ENCODE data around the gene KRTAP12-1.
"Not testable (repeated sequence)": the region's sequence is repeated elsewhere in the genome, so short reads cannot be mapped to it uniquely, and the experiment has no call there.

KRTAP12-1 gene

DNA sequence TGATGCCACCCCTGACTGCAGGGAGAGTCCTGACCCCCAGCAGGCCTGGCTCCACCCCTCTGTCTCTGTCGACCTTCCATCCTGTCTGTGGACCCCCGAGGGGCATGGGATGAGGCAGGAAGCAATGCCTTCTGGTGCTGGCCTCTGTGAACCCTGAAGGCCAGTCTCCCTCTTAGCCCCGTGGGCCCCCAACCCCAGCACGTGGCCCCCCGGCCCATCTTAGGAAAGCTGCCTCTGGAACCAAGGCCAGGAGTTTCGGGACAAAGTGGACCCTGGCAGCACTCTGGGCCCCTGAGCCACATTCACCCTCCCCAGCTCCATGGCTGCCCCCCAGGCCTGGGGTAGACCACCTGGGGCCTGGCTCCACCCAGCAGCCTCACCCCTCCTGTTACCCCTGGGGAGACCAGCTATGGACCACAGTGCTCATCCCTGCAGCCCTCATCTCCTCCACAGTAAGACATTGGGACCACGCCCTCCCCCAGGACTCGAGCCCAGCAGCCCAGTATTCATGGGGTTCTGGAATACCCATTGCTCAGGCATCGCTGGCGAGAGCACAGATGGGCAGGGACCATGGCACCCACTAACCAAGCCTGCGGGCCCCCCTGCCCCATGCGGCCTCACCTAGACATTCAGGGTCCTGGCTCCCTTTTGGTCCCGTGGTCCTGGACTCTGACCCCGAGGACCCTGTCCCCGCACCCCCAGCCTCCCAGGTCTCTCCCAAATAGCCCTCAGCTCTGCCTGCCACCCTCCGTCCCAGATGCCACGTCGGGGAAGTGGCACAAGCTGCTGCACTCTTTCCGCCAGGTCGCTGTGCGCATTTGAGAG, 43.2 kb downstream of the KRTAP12-1 start:
- not testable (repeated sequence) for DNase-seq

GRCh38 chr21:44637851-44638348, 44.1 kb downstream of the KRTAP12-1 start:
- DNase-seq = not testable (repeated sequence)

DNA sequence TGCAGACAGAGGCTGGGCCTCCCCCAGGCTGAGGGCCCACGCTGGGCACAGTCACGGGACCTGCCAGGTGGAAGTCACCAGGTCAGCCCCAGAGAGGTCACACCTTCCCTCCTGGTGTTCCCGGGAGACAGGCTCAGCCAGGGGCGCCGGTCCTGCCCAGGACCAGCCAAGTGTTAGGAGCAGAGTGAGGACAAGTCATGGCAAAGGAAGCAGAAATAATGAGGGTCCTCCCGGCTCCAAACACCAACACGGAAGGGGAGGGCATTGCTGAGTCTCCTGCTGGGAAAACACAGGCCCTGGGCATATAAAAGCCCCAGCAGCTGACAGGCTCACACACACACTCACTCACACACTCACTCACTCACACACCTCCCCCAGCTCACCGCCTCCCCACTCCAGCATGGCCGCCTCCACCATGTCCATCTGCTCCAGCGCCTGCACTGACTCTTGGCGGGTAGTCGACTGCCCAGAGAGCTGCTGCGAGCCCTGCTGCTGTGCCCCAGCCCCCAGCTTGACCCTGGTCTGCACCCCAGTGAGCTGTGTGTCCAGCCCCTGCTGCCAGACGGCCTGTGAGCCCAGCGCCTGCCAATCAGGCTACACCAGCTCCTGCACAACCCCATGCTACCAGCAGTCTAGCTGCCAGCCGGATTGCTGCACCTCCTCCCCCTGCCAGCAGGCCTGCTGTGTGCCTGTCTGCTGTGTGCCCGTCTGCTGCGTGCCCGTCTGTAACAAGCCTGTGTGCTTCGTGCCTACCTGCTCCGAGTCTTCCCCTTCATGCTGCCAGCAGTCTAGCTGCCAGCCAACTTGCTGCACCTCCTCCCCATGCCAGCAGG, 44.7 kb downstream of the KRTAP12-1 start, which contains the start of gene KRTAP10-10:
Gene KRTAP10-10, plus strand, starts transcription at position 339 of the 833 bp plus-strand sequence. Its CDS starts 62 bp downstream, at position 401.
- no peak for DNase-seq

DNA sequence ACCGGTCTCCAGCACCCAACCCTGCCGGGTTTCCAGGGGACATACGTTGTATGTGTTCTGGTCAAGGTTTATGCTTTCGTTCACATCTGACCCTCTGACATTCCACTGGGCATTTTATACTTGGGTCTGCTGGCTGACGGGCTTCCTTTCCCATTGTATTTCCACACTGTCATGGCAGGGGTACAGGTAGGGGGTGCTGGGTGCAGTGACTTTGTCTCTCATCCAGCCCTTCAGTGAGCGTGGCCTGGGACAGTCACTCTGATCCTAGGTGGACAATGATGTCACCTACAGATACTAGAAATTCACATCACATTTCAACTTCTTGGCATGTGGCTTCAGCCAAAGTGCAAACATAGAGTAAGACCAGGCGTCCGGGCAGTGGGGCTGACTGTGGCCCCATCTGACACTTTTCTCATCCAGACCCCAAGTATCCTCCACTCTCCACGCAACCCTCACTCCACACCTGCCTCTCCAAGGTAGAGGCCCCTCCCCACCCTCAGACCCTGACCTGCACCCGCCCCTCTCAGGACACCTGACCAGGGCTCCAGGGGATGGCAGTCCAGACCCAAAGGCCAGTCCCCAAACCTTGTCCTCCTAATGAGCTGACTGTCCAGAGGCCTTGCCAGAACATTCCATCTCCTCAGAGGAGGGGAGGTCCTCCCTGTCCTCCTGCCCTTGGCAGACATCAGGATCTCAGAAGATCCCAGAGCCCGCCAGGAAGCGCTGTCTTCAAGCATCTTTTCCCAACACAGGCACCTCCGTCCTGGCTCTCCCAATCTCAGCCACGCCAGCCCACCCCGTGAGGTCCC, 45.5 kb downstream of the KRTAP12-1 start:
- DNase-seq = no peak

GRCh38 chr21:44632067-44632466, 49.9 kb downstream of the KRTAP12-1 start:
- no peak for DNase-seq

Data from NCI-H1105 (cell line).